Stimulated activated CD4-positive, alpha-beta T cell treated with anti-CD3 and anti-CD28 coated beads, Interleukin-4, amount 100 ng/mL, for 1 hour (primary cell): Measurements from ENCODE around the gene CROCC.
A peak's percentile ranks its signal among the peaks of the same experiment; 100 is the strongest.

Experiments used
- DNase-seq: peaks from one replicate; pipeline ENCODE4 v3.0.0-alpha.2; 2020

The CROCC gene

DNA sequence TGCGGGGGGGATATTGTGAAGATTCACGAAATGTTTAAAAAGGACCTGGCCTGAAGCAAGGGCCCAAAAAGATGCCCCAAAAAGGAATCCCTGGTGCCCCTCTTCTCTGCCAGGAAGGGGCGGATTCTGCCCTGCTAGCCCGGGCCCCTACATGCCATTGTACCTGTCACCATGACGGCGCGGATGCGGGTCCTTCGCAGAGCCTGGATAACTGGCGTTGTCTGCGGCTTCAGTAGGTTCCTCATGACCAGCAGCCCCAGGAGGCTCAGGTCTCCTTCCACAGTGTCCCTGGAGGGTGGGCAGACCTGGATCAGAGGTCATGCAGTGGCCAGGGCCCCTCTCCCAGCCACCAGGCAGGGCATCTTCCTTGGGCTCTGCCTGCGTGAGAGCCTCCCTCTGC lies 69.8 kb downstream of the CROCC start:
- no peak for DNase-seq

- DNase-seq = no peak
These were observed 70.4 kb downstream of the CROCC start for GRCh38 chr1:16992102-16992501.

DNA sequence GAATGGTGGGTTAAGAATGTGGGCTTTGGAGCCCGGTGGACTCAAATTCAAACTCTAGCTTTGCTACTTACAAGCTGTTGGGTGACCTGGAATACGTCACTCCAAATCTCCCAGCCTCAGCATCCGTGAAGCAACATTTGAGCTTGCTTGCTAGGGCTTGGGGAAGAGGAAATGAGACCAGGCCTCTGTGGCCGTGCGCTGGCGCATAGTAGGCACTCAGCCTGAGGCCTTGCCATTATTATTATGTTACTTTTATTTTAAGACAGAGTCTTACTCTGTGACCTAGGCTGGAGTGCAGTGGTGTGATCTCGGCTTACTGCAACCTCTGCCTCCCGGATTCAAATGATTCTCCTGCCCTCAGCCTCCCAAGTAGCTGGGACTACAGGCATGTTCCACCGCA lies 70.9 kb downstream of the CROCC start:
- no peak for DNase-seq

- no peak for DNase-seq
These were observed 71.8 kb downstream of the CROCC start for GRCh38 chr1:16993521-16994038.

DNA sequence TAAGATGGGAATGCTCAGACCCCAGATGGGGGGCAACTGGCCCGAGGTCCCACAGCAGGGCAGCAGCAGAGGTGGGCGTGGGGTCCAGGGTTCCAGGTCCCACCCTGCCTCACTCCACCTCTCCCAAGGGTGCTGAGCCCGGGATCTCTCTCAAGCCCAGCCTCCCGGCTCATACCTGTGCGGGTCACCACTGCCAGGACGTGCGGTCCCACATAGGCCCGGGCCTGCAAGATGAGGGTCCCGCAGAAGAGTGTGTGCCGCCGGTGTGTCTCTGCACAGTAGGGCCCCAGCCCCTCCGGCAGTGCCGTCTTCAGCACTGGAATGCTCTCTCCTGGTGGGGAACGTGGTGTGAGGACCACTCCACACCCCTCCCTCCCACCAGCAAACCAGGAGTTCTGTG lies 75.1 kb downstream of the CROCC start:
- no peak for DNase-seq

DNA sequence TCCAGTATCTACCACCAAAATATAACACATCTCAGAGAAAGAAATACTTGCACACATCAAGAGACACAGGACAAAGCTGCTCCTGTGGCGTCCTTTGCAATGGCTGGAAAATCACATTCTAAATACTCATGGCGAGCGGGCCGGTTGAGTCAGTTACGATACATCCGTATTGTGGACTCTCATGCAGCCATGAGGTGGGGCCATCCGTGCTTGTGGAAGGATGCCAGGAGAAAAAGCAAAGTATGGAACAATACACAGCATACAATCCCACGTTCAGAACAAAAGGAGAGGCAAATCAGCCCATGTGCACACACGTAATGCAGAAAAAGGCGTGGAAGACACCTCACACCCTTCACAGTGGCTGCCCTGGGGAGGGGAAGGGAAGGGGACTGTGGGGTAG lies 76.9 kb downstream of the CROCC start:
- no peak for DNase-seq

DNA sequence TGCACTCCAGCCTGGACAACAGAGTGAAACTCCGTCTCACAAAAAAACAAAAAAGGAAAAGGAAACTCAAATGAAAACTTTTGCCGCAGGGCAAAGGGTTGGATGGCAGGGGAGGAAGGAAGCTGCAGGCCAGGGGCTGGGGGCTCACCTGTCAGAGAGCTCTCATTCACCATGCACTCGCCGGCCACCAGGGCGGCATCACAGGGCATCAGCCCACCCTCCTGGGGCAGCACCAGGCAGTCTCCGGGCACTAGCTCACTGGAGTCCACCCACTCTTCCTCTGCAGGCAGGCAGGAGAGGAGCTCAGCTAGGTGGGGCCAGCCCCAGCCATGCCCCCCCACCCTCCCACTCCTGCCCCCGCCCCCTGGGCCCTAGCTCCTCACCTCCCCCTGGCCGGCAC lies 78.1 kb downstream of the CROCC start:
- no peak for DNase-seq

DNA sequence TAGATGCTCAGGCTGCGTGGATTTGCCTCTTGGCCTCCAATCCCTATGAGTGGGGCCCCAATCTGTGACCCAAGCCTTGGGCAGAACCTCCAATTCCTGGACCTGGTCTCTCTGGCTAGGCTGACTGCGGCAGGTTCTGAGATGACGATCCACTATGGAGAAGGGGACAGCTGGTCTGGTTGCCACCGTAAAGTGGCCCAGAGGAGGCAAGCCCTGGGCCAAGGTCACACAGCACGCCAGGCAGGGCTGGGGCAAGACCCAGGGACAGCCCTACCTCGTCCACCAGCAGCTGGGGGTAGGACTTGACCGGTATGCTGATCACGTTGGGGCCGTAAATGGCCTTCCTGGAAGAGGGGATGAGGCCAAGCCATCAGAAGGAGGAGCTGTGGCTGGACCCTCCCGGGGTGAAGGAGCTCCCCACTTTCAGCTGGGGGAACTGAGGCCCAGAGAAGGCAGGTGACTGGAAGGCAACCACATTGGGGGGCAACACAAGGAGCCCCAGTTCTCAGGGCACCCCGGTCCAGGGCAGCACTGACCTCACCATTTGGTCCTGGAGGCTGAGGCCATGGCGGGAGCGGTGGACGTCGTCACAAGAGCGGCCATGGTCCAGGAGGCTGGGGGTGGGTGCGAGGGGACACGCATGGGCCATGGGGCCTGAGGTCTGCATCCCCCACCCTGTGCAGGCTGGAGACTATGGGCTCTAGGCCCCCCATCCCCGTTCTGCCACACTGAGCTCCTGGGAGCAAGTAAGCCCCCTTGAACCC lies 80.2 kb downstream of the CROCC start:
- no peak for DNase-seq

- DNase-seq = no peak
These were observed 80.8 kb downstream of the CROCC start for GRCh38 chr1:17002524-17002902.

- DNase-seq = no peak
These were observed 83.0 kb downstream of the CROCC start for GRCh38 chr1:17004466-17005364.

DNA sequence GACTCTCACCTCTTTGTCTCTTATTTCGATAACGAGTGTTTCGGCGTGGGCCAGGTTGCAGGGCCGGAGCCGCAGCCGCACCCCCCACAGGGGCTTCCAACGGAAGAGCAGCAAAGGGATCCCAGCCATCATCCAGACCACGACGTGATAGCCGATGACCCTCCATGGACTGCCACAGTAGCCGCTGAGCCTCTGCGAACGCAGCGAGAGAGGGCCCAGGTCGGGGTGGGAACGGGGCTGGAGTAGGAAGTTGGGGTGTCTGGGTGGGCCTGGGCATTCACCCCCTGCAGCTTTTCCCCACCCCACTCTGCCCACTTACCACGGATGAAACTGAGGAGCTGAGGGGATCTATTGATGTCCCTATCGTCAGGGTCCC lies 83.6 kb downstream of the CROCC start:
- DNase-seq = no peak

DNA sequence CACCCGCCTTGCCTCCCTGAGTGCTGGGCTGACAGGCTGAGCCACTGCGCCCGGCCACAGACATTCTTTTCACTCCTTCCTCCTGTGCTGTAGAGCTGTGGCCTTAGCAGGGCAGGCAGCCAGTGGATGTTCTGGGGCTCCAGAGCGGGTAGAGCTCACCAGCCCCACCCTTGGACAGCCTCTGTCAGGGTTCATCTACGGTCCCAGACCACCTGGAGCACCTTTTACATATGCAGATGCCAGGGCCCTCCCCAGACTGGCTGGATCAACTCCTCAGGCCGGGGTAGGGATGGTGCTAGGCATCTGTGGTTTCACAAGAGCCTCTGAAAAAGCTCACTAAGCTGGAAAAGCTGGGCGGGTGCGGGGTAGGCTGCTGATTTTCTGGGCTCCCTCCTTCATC lies 85.4 kb downstream of the CROCC start:
- DNase-seq = no peak

- DNase-seq = no peak
These were observed 86.6 kb downstream of the CROCC start for GRCh38 chr1:17008208-17008855.

- no peak for DNase-seq
These were observed 88.0 kb downstream of the CROCC start for GRCh38 chr1:17009706-17010105.

- DNase-seq = no peak
These were observed 89.3 kb downstream of the CROCC start for GRCh38 chr1:17011092-17011438.

DNA sequence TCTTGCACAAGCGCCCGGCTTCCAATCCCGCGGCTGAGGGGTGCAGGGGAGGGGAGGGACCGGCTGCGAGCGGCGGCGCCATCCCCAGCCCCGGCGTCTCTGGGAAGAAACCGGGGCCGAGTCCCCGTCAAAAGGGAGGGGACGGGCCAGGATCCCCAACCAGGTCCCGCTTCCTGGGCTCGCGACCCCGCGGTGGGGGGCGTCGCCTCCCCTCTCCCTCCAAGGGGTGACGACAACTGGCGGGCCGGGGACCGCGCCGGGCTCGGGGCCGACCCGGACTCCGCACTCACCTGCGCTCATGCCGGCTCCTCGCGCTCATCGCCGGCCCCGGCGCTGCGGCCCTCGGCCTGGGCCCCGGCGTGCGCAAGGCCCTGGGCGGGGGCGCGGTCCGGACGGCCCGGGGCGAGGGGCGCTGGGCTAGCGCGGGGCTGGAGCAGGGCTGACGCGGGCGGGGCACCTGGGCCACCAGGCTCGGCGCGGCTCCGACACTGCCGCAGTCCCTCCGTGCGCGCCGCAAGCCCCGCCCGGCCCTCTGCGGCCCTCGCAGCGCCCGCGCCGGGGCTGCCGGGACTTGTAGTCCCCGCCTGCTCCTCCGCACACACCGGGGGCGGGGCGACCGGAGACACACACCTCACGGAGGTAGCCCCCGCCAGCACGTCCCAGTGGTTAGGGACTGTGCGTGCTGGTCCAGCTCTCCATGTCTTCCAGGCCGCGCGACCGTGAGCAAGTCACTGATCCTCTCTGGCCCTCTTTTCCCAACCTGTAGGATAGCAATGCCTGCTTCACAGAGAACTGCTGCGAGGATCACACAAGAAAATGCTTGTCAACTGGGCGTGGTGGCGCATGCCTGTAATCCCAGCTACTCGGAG lies 89.9 kb downstream of the CROCC start, which contains the start of gene ATP13A2:
ATP13A2 (minus strand) TSS at position 490 of the 869 bp plus-strand sequence; CDS start at position 300, 190 bp downstream.
- DNase-seq = peak; percentile 85

DNA sequence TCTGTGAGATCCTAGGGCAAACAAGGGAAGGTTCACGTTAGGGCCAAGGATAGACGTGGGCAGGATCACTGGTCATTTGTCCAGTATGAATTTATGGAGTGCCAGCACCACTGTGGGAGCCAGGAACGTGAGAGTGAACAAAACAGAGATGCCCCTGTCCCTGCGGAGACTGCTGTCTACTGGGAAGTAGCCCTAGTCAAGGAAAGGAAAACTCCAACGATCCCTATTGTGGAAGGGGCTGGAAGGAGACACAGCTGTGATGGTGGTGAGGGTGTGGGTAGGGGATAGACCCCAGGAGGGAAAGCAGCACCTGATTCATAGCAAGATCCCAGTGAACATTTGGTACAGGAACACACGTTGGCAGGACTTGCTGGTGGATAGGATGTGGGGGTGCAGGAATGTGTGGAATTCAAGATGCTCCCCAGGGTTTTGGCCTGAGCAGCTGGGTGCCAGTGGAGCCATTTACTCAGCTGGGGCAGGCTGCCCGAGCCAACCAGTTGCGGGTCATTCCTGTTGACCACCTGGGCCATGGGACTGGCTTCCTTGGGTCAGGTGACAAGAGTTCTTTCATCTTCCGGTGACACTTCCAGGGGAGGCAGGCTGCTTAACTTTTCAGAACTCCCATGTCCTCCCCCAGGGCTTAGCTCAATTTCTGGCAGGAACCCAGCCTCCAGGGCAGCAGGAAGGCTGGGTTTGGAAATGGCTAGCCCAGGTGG lies 91.2 kb downstream of the CROCC start:
- DNase-seq = no peak

- DNase-seq = no peak
These were observed 92.0 kb downstream of the CROCC start for GRCh38 chr1:17013491-17014320.

GRCh38 chr1:17014671-17015567 lies 93.2 kb downstream of the CROCC start:
- no peak for DNase-seq

DNA sequence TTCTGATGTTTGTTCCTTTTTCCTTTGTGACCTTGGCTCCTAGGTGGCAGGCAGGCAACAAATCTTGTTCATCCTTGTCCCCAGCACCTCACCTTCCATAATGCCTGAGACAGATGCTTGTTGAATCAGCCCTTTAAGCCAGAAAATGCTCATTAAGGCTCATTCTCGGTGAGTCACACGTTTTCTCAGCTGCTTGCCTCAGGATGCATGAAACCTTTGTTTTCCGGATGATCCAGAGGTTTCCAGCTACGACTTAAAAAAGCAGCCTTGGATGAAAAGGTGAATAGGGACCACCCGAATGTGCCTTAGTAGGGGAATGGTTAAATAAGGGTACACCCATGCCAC lies 94.6 kb downstream of the CROCC start:
- no peak for DNase-seq
